ENCODE measurements around the gene B3GAT1. TPM values are rescaled to one million over a fixed set of nuclear protein-coding genes. Genes with fewer than 3 reads are reported as not detected.

B3GAT1 gene
- total RNA-seq, 1 experiment from 2014 or later: not detected

DNA sequence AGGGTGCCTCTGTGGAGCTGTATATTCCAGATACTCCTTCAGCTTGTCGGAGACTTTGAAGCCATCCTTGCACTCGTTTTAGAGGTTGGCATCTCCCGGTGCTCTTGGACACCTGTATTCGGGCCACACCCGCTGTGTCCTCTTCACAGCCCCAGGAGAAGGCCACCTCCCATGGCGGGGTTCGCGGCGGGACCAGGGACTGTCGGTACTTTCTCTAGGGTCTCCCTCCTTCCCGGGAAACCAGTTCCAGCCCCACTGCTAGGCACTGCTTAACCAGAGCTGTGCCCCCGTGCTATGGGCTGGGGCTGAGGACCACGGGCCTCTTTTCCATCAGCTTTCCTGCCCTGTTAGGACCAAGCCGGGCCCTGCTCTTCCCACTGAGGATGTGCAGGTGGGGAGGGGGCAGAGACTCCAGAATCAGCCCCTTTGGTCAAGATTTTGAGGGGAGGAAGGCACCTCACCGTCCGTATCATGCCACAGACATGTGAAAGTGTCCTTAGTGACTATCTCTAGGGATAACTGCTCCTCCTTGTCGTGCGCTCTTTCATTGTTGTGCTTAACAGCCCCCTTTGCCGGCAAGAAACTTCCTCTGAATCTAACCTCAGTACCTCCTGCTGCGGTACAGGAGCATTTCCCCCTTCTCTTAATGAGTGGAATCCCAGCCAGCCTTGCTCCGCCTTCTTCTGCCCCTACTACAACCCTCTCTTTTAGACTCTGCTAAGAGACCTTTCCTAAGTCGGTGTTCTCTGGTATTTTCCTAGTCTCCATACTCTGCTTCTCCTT lies 1.2 kb upstream of the B3GAT1 start:
- DNase-seq (ENCODE audit: low read depth): no peak

DNA sequence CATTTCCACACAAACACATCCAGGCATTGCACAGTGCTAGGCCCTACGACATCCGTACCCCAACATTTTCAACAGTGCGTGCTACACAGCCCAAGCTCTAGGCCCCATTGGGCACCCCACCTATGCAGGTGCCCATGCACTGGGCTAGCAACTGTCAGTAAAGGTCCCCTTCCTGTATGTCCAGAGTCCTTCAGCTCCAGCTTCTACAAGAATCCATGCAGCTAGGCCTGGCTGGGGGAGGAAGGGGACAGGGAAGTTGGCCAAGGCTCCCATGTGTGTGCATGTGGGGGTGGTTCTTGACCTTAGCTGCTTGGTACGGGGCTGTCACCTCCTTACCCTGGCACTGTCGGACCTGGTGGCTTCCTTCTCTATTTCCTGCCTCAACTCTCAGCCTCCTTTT lies 1.3 kb downstream of the B3GAT1 start:
- DNase-seq (ENCODE audit: low read depth): no peak

DNA sequence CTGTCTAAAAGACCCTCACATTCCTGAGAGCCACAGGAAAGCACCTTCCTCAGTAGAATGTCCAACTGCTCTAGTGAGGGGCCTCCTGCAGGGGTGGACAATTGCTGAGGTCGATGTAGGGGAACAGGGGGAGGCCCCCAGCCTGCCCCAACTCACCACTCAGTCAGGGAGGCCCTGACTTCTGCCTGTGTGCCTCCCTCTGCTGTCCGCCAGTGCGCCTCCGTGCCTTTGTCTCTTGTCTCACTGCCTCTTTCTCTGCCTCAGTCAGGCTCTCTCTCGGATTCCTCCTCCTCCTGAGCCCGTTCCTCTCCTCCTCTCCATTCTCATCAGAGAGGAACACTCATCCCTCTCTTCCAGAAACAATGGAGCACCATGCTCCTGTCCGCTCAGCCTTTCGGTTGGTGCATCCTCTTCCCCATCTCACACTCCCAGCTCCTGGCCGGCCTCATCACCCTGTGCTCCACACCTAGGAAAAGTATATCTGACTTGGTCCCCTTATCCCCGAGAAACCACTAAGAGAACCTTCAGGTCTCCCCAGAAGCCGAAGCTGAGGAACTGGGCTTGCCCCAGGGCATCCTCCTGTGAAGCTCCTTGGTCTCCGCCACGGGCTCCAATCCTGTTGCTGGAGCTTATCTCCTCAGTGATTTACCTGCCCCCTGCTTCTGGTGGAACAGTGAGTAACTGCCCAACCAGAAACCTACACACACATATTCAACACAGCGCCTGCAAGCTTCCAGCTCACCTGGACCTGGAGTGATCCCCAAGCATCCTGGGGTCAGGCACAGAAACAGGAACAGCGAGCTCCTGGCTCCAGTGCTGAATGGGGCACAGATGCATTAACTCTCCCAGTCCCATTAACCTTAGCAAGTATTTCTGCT lies 2.3 kb downstream of the B3GAT1 start:
- no peak for DNase-seq (ENCODE audit: low read depth)

DNA sequence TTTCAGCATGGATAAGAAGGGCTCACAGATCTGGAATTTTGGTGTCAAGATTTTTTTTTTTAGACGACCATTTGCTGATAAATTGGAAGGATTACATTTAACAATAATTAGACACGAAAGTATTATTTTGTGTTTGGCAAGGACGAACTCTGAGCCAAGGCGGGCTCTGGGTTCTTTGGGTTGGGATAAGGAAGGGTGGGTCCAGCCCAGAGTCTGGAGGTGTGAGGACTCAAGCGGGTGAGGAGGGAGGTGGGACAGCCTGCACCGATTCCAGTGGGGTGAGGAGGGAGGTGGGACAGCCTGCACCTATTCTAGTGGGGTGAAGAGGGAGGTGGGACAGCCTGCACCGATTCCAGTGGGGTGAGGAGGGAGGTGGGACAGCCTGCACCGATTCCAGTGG lies 4.1 kb downstream of the B3GAT1 start:
- no peak for DNase-seq (ENCODE audit: low read depth)

DNA sequence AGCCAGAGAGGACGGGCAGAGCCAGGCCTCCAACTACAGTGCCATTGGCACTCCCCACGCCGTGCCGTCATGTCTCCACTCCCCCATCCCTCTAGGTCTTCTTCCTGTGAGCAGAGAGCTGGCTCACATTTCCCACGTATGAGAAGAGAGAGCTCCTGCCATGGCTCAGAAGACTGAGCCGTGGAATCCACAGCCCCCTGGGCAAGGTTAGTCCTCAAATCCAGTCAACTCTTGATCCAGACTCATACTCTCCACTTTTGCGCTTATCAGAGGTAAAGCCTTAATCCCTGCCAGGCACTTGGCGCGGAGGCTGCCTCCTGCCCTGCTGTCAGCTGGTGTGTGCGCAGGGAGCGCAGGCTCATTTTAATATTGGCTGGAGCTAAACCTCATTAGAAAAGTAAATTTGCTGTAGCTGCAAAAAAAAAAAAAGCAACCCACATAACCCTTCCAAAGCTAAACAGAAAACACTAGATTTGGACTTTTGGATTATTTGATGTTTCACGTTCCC lies 4.7 kb downstream of the B3GAT1 start:
- DNase-seq (ENCODE audit: low read depth): no peak

DNA sequence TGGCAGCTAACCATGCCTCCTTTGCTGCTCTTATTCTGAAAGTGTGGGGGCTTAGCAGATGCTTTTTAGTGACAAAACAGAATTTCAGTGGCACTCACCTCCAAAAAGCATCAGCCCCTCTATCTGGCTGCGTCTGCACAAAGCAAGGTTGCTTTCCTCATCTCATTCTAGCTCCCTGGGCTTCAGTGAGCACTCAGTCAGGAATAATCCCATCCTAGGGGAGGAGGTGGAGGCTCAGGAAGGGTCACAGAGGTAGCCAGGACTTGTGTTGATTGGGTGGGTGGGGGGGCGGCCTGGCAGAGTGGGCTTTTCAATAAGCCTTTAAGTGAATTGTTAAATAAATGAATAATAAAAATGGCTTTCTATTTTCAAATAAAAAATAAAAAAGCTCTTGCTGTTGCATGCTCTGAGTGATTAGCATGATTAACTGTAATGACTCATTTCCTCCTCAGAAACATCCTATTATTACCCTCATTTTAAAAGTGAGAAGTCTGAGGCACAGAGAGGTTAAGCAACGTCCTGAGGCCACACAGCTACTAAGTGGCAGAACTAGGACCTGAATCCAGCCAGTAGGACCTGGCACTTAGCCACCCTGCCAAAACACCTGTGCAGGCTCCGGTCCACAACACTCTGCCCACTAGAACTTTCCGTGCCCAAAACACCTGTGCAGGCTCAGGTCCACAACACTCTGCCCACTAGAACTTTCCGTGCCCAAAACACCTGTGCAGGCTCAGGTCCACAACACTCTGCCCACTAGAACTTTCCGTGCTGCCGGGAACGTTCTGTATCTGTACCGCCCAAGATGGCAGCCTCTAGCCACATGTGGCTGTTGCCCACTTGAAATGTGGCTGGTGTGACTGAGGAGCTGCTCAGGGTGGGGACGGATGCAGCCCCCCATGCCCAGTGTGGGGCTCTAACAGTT lies 5.5 kb downstream of the B3GAT1 start:
- no peak for DNase-seq (ENCODE audit: low read depth)

DNA sequence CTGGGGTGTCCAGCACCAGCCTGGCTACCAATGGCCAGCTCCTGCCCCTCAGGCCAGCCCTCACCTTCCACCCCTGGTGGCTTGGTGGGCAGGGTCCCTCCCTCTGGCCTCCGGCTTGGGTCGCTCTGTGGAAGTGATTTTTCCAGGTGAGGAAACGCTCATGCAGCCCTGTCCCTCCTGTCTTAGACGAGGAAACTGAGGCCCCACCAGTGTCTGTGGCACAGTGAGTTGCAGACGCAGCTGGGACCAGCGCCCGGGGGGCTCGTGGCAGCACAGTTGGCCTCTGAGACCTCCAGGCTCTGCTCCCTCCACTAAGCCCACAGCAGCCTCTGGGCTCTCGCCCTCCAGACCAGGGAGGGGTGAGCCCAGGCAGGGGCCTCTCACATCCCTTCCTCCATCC lies 6.2 kb downstream of the B3GAT1 start:
- no peak for DNase-seq (ENCODE audit: low read depth)

DNA sequence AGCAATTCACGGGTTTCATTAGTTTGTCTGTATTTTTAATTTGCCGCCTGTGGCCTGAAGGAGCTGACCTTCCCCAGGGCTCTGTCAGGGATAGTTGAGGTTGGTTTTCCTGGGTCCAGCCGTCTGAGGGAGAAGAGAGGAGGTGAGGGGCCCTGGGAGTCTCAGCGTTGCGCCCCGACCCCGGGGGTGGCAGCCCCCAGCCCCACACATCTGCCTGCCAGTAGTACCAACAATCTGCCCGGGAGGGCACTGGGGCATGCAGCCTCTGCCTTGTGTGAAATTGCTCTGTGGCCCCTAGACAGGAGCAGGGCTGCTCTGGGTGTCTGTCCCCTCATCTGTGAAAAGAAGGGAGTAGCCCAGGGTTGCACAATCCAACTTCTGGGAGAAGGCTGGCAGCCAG lies 6.6 kb downstream of the B3GAT1 start:
- no peak for DNase-seq (ENCODE audit: low read depth)

DNA sequence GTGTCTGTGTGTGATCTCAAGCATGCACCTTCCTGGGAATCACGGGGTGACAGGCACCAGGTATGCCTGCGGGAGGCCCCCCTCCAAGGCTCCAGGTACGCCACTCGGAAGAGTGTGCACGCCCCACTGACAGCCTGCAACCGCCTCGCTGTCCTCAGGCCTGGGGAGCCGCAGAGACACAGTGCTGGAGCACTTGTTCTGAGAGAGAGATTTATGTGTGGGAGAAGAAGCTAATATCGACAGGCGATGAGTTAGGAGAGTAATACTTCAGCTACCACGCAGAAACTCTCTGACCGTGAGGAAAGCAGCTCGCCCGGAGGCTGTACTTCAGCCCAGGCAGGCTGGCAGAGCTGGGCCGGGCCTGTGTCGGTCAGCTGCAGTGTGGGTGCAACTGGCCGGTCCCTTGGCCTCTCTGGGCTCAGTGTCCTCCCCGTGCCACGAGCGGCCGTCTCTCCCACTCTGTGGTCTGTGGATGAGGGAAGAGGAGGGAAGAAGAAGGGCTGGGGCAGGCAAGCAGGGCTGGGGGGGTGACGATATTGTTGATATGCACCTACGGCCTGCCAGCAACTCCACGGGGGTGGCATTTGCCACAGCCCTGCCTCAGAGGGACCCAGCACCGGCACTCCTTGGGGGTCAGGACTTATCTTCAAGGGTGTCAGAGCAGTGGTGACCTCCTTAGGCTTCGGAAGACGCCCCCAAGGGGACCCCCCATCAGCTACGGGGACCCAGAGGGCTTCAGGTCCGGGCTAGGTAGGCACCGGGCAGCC lies 7.3 kb downstream of the B3GAT1 start:
- no peak for DNase-seq (ENCODE audit: low read depth)

DNA sequence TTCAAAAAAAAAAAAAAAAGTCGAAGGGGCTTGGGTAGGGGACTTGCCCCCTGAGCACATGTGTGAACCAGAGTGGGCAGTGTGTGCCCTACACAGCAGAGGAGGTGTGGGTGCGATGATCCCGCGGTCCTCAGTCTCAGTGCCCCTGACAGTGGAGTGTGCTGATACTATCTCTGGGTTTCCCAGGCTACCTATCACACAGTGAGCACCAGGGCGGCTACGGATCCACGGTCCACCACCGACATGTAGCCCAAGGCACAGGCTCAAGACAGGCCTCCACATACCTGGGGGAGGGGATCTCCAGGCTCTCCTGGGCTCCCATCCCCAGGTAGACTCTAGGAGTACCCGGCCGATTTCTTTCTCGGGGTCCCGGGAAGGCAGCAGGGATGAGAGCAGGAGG lies 9.1 kb downstream of the B3GAT1 start:
- no peak for DNase-seq (ENCODE audit: low read depth)

DNA sequence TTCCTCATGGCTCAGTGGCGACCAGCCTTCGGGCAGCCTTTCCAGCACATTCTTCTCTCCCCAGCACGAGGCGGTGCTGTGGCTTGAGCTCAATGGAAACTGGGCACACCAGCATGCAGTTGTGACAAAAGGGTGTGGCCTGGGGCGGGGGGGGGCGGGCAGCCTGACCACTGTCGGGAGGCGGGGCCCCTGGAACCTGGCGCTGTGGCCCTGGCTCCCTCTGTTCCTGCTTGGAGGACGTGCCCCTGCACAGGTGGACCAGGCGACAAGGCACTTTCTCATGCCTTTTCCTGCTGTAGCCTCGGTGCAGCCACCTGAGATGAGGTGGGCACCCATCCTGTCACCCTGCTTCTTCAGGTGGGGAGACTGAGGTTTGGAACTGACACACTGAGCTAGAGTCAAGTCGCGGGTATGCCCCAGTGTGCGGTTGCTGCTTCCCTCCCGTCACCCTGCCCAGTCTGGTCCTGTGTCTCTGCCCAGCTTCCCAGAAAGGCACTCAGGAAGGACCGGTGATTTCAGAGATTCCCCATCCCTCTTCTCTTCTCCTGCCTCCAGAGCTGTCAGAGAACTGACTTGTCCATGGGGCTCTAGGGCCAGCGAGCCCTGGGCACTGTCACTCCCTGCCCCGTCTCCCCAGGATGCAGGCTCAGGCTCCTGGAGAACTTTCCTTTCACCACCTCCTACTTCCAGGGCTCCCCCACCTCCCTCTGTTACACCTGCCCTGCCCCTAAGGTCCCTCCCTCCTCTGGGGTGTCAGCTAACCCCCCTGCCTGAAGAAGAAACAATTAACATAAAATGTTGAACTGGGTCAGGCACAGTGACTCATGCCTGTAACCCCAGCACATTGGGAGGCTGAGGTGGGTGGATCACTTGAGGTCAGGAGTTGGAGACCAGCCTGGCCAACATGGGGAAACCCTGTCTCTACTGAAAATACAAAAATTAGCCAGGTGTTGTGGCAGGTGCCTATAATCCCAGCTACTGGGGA lies 9.9 kb downstream of the B3GAT1 start:
- DNase-seq (ENCODE audit: low read depth): no peak

DNA sequence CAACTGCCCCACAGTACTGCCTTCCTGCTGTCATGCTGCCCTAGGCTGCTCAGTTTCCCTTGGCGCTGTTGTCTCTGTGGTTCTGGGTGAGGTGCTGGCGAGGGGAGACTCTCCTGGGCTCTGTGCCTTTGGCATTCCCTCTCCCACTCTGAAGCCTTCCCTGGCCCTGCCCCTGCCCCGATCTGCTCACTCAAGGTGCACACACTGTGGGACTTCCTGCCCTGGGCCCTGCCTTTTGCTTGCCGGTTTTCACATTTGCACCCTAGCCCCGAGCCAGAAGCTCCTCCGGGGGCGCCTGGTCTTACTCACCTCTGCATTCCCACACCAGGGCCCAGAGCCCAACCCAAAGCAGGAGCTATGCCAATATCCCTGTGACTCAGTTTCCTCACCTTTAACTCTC lies 12.0 kb downstream of the B3GAT1 start:
- DNase-seq (ENCODE audit: low read depth): no peak

DNA sequence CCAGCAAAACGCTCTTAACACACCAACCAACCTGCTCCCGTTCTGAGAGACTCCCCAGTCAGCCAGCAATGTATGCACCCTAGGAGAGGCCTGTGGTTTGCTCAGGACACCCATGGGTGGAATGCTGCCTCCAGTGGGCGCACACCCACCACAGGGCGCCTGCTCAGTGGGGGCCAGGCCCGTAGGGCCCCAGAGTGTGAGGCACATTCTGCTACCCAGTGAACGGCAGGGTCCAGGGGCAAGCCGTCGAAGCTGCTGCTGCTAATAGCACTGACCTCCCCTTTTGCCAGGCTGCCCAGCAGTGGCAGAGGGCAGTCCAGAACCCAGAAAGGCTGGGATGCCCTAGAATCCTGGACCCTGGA lies 12.8 kb downstream of the B3GAT1 start:
- no peak for DNase-seq (ENCODE audit: low read depth)

DNA sequence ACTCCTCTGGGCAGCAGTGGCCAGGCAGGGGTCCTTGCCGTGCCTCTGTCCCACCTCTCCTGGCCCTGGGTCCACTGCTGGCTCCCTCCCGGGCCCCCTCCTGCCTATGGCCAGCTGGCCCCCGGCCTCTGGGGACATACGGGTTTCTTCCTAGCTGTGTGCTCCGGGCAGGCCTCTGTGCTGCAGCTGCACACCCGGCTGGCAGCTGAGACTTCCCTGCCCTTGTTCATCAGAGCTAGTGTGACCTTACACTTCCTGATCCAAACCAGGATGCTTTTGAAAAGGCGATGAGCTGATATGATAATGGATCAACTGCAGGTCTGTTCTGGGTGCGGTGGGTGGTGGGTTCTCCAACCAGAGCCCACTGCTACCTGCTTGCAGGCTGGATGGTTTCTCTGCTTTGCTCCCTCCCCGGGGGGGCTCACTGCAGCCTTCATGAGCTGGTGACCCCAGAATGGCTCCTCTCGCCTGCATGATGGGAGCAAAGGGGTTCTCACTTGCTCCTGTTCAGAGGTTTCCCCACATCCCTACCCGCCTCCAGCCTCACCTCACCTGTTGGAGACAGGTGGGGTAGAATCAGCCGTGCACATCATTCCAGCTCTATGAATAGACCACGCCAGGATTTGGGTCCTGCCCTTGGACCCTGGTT lies 13.3 kb downstream of the B3GAT1 start:
- no peak for DNase-seq (ENCODE audit: low read depth)

DNA sequence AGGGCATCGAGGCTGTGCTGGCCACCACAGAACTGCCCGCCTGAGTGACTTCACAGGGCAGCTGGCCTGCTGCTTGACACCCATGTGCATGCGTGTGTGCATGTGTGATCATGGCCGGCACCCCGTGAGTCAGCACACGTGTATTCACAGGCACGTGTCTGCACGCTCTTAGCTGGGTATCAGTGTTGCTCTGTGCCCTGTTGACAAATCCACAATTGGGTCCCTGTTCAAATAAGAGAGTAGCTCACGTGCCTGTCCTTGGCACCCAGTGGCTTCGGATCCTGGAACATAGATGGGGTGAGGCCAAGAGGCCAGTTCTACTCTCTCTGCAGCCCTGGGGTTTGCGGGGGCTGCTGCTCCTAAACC lies 14.0 kb downstream of the B3GAT1 start:
- no peak for DNase-seq (ENCODE audit: low read depth)

DNA sequence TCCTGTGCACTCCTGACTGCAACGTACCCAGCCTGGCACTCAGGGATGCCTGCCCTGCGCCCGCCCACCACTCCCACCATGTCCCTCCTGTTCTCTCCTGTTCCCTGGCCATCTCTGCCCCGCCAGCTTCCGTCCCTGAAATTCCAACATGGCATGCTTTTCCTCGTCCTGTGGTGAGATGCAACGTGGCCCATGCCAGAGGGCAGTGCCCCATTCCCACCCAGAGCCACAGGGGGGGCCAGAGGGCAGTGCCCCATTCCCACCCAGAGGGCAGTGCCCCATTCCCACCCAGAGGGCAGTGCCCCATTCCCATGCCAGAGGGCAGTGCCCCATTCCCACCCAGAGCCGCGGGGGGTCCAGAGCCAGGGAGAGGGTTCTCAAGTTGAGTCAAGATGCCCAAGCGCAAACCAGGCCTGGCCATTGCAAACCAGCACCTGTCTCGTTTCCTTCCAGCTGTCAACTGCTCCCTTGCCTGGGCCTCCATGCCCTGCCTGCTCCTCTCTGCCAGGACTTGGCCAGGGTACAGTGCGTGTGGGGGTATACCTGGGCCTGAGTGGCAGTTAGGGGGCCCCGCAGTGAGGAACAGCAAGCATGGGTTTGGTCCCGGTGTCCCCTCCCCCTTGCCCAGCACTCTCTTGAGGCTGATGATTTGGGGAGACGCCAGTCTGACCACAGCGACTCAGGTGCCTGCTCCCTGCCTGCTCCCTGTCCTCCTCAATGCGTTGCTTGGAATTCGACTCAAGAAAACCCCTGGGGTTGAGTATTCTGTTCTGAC lies 14.6 kb downstream of the B3GAT1 start:
- no peak for DNase-seq (ENCODE audit: low read depth)

DNA sequence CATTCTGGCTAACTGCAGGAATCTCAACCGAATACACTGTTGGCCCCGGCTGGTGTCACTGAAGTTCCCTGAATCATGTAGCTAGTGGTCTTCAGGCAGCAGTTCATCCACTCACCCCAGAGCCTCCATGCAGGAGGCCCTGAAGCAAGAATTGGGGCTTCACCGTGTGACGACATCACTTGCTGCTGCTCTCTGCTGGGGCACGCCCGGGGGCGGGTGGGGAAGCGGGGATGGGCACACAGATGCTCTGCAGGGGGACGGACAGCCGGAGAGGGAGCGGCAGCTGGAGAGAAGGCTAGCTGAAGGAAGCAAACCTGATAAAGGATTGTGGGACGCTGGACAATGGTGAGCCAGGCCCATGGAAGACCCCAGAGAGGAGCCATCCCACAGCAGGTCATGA lies 17.0 kb downstream of the B3GAT1 start:
- no peak for DNase-seq (ENCODE audit: low read depth)

DNA sequence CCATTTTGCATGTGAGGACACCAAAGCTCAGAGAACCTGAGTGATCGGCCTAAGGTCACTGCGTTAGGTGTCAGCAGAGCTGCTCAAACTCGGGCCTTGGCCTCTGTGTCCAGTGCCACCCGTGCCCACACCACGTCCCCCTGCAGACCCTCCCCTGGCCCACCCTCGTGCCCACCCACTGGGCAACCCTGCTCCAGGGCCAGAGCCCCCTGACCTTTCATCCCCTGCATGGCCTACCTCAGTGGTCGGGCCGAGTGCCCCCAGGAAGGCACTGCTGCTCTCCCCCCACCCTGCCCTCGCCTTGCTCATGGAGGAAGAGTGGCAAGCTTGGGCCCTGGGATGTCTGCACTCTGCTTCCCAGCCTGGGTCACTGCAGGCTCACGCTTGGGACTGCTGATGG lies 17.7 kb downstream of the B3GAT1 start:
- DNase-seq (ENCODE audit: low read depth): no peak

DNA sequence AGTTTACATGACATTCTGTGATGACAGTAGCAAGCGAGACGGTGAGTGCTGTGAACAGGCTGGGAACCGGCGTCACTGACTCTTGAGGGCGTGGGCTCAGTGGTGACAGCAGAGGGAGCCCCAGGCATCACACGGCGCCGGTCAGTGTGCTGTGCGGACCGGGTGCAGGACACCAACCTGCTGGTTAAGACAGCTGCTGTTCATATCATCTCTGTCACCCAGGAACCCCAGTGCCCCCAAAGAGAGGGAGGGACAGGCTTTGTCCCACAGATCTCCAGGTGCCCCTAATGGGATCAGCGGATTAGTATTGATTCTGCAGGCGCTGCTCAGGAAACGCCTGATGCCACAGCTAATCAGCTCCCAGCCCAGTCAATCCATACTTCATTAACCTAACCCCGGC lies 18.4 kb downstream of the B3GAT1 start:
- no peak for DNase-seq (ENCODE audit: low read depth)

Data from LHCN-M2 (cell line).